Fibroblast of skin of abdomen (primary cell): Measurements from ENCODE around the gene KIRREL1.

Experiments used
- DNase-seq: peaks from one replicate; pipeline ENCODE4 v3.0.0-alpha.2; 2013

The KIRREL1 gene

GRCh38 chr1:158076441-158076840, 83.0 kb downstream of the KIRREL1 start:
- no peak for DNase-seq

- DNase-seq = no peak
Measured at GRCh38 chr1:158077411-158078256, 84.2 kb downstream of the KIRREL1 start.

GRCh38 chr1:158078569-158079080, 85.2 kb downstream of the KIRREL1 start:
- DNase-seq = no peak

GRCh38 chr1:158080066-158080465, 86.6 kb downstream of the KIRREL1 start:
- DNase-seq = no peak

GRCh38 chr1:158084336-158084735, 90.9 kb downstream of the KIRREL1 start:
- no peak for DNase-seq

- DNase-seq = no peak
Measured at GRCh38 chr1:158084747-158085146, 91.3 kb downstream of the KIRREL1 start.

GRCh38 chr1:158087320-158087927, 94.0 kb downstream of the KIRREL1 start:
- DNase-seq = peak; percentile 77

GRCh38 chr1:158089476-158089875, 96.0 kb downstream of the KIRREL1 start:
- no peak for DNase-seq

- DNase-seq = no peak
Measured at GRCh38 chr1:158089925-158090637, 96.6 kb downstream of the KIRREL1 start.

- no peak for DNase-seq
Measured at GRCh38 chr1:158093376-158093775, 99.9 kb downstream of the KIRREL1 start.

- DNase-seq = no peak
Measured at GRCh38 chr1:158094571-158094970, 101.1 kb downstream of the KIRREL1 start.

GRCh38 chr1:158095737-158096335, 102.4 kb downstream of the KIRREL1 start:
- DNase-seq = peak; percentile 25

- DNase-seq = no peak
Measured at GRCh38 chr1:158098256-158098655, 104.8 kb downstream of the KIRREL1 start.

- DNase-seq = no peak
Measured at GRCh38 chr1:158099185-158099584, 105.7 kb downstream of the KIRREL1 start.

GRCh38 chr1:158100498-158100897, 107.1 kb downstream of the KIRREL1 start:
- DNase-seq = no peak

GRCh38 chr1:158101455-158101854, 108.0 kb downstream of the KIRREL1 start:
- no peak for DNase-seq

GRCh38 chr1:158101927-158102326, 108.5 kb downstream of the KIRREL1 start:
- DNase-seq = peak; percentile 42

- no peak for DNase-seq
Measured at GRCh38 chr1:158102881-158103674, 109.6 kb downstream of the KIRREL1 start.

- no peak for DNase-seq
Measured at GRCh38 chr1:158103861-158104522, 110.5 kb downstream of the KIRREL1 start.

- DNase-seq = no peak
Measured at GRCh38 chr1:158104891-158105290, 111.4 kb downstream of the KIRREL1 start.

- no peak for DNase-seq
Measured at GRCh38 chr1:158105352-158106095, 112.1 kb downstream of the KIRREL1 start.
